Left renal pelvis (tissue), 4 donors: Measurements from ENCODE around the gene CCT4. TPM values are rescaled to one million over a fixed set of nuclear protein-coding genes. Genes with fewer than 3 reads are reported as not detected.

Experiments
- polyA plus RNA-seq, 4 donors: library from polyadenylated mRNA; unstranded; fragments of 120-200 nt; gene quantifications; one replicate each; pipeline ENCODE4 v1.2.1, GENCODE V29; 2013; ENCODE audit not compliant: insufficient read length in 4 of 4

Gene CCT4
- polyA plus RNA-seq, 4 donors = 134 to 202 (median 174) TPM

Other genes with a start within 250 kb of the CCT4 start
- 10 to 100 TPM; 14.0 to 34.0 (median 18.9) TPM for gene FAM161A, start 34.6 kb downstream of the CCT4 start, polyA plus RNA-seq
- 10 to 100 TPM; 61.3 to 85.3 (median 71.8) TPM for gene COMMD1, start 17.0 kb upstream of the CCT4 start, polyA plus RNA-seq